GM19324 (cell line): ENCODE measurements around the gene ATP8A2.
"Not testable (repeated sequence)": the region's sequence is repeated elsewhere in the genome, so short reads cannot be mapped to it uniquely, and the experiment has no call there.

Experiments used
- ATAC-seq: cut with Tn5 transposase; IDR thresholded peaks from one replicate; pipeline ENCODE4 v1.9.1; 2021; ENCODE audit warnings: mild to moderate bottlenecking, moderate library complexity; ENCODE audit not compliant: unreplicated experiment, low FRiP score

The ATP8A2 gene

DNA sequence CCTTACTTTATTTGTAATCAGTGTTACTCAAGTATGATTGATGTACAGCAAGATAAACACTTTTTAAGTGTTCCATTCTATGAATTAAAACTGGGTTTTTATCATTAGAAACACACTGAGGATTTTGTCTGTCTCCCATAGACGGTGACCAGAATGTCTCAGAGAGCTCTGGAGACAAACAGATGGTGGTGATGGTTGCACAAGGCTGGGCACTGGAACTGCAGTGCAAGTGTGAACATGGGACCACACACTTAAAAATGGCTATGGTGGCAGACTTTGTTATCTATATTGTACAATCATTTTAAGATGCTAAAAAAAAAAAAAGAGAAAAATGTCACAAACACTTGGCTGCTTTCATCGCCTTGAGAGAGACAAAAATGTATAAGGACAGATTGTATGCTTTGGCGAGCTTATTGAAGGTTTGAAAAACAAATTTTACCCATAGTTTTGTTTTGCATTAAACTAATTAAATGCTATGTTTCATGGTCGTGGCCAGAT, 407.1 kb downstream of the ATP8A2 start:
- no peak for ATAC-seq

DNA sequence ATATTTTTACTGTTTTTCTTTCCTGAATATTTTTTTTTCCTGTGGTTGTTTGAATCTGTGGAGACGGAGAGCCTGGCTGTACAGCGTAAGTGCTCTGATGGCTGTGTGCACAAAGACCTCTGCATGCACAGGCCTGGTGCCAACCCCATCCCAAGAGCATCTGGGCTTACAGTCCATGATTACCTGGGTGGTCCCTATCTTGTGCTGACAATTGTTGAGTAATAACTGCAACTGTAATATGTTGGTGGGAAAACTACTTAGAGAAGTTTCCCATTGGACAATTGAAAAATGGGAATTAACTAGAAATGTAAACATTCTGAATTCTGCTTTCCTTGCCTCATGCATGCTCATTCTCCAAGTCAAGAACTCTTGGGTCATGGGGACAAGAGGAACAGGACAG, 411.3 kb downstream of the ATP8A2 start:
- ATAC-seq = no peak

DNA sequence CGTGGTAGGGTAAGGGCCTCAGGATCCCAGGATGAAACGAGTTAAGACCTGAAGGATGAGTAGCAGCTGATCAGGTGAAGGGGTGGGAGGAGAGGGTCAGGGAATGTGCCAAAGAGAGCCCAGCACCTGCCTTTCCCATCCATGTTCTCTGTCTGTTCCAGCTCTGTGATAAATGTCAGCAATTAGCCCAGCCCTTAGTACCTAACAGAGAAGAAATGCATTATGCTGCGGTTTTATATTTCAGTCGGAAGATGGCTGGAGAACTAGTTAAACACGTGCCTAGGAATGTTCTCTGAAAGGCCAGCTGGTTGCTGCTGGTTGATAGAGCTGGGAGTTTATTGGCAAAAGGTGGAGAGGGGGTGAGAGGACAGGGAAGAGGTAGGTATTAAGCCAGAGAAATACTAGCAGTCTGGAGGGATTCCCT, 411.8 kb downstream of the ATP8A2 start:
- ATAC-seq = no peak

GRCh38 chr13:25784119-25784518, 412.3 kb downstream of the ATP8A2 start:
- ATAC-seq = no peak

- not testable (repeated sequence) for ATAC-seq
Observed at GRCh38 chr13:25790137-25790536, 418.4 kb downstream of the ATP8A2 start.

DNA sequence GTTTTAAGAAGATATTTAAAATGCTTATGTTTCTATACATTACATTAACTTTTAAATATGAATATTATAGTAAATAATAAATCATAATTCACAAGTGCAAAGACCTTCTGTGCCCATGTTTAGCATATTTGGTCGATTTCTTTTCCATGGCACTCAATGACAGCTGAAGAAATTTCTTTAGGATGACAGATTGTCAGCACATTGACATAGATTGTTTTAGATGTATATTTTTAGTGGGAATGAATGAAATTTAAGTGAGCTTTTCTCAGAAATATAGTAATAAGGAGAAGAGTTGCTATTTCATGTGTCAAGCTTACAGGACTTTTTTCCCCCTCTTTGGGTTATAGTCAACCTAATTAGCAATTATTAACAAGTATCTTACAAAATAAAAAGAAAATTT, 423.5 kb downstream of the ATP8A2 start:
- no peak for ATAC-seq

DNA sequence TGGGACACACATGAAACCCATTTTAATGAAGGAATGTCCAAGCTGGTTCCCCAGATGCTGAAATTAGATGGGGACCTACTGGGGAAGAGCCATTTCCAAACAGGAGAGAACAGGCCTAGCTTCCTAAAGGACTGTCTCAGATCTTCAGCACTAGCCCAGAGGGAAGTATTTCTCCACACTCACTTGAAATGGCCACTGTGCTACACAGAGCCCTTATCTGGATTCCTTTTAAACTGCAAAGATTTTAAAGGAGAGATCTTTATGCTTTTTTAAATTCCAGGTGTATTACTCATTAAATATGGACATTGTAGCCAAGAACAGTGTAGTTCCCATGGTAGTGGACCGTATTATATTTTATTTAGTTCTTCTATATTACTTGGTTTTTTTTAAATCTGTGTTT, 424.7 kb downstream of the ATP8A2 start:
- ATAC-seq = no peak

DNA sequence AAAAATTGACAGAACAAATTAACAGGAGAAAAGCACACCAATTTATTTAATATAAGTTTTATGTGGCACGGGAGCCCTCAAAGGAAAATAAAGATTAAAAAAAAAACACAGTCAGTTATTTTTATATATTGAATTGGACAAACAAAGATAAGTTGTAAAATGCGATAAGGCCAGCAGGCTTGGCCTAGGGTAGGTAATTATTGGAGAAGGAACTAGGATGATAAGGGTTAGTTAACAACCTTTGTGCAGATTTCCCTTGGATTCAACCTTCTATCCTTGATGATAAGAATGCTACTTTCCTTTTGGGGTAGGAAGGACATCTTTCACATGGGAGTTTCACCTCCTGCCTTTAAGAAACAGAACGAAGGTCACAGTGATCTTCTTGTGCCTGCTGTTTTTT, 427.2 kb downstream of the ATP8A2 start:
- ATAC-seq = no peak

- no peak for ATAC-seq
Observed at GRCh38 chr13:25800523-25800922, 428.7 kb downstream of the ATP8A2 start.

GRCh38 chr13:25802579-25802978, 430.8 kb downstream of the ATP8A2 start:
- no peak for ATAC-seq

- no peak for ATAC-seq
Observed at GRCh38 chr13:25803641-25804040, 431.9 kb downstream of the ATP8A2 start.

DNA sequence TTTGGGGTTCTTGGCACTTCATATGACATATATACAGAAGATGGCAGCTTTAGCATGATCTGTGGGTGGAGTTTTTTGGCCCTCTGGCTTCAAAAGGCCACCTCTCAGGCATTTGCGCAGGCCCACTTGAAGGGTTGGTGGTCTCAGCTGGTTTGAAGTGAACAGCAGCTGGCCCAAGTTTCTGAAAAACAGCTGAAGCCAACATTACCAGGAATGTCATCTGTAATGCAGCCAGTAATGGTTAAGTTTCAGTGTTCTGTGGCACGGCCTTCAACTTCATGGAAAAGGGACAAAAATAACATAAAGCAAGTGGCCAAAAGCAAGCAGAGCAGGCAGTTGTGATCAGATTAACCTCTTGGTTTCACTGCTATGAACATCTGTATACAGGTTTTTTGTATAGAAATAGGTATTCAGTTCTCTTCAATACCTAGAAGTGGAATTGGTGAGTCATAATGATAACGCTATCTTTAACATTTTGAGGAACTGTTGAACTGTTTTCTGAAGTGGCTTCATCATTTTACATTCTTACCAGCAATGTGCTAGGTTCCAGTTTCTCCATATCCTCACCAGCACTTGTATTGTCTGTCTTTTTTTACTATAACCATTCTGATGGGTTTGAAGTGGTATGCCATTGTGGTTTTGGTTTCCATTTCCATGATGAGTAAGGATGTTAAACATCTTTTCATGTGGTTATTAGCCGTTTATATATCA, 434.6 kb downstream of the ATP8A2 start:
- ATAC-seq = no peak

DNA sequence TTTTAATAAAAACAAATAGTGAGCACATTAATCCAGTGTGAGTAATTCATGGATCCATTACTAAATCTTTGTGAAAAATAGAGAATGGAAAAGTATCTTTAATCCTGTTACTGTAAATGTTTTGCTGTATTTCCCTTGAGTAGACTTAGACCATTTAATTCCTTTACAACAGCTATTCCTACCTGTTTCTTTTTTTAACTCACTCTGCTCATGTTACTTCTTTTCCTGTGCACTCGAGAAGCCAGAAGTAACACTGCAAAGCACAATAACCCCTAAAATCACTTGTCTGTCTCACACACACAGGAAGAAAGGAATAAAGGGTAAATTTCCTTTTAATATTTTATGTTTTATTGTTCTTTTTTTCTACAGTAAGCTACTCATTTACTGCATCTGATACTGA, 435.8 kb downstream of the ATP8A2 start:
- ATAC-seq = no peak

- ATAC-seq = no peak
Observed at GRCh38 chr13:25811506-25811905, 439.7 kb downstream of the ATP8A2 start.

DNA sequence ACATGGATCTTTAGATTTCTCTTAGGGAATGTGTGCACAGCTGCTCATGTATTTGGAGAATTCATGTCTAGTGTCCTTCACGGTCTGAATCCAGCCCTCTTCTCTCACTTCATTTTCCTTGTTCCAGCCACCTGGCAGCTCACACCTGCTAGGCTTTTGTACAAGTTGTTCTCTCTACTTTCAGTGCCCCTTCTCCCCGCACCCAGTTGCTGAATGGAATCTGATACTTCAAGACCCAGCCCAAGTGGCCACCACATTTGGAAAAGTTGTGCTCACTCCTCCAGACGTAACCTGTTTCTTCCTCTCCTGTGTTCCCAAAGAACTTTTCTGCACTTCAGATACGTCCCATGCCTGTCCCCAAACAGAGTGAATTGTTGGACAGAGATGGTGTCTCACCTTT, 444.5 kb downstream of the ATP8A2 start:
- ATAC-seq = no peak

DNA sequence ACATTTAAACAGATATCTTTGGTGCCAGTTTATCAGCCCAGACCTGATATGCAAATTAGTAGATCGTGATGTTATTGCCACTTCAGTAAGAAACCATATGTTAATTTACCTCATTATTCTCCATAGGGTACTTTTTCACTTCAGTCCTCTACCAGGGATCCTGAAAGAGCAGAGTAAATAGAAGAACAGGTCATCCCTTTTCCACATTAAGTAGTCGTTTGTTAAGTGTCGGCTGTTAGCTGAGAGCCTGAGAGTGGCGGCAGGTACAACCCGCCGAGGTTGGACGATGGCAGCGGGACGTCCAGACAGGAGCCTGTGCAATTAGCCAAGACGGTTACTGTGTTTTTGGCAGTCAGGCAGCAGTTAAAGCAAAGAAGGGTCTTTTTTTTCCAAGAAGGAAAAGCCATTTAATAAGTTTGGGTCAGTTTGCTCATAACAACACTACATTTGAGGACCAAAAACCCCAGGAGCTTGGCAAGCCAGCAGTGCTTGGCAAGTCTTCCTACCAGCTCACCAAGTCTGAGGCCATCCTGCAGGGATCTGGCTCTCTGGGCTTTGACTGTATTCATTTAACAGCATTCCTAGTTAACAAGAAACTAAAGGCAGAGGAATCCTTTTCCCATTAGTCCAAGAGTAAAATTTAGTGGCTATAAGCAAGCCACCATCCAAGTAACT, 448.2 kb downstream of the ATP8A2 start:
- no peak for ATAC-seq

GRCh38 chr13:25821776-25822175, 450.0 kb downstream of the ATP8A2 start:
- ATAC-seq = no peak

GRCh38 chr13:25827221-25827620, 455.4 kb downstream of the ATP8A2 start:
- not testable (repeated sequence) for ATAC-seq

GRCh38 chr13:25827831-25828465, 456.2 kb downstream of the ATP8A2 start:
- no peak for ATAC-seq

- no peak for ATAC-seq
Observed at GRCh38 chr13:25833761-25834160, 462.0 kb downstream of the ATP8A2 start.

DNA sequence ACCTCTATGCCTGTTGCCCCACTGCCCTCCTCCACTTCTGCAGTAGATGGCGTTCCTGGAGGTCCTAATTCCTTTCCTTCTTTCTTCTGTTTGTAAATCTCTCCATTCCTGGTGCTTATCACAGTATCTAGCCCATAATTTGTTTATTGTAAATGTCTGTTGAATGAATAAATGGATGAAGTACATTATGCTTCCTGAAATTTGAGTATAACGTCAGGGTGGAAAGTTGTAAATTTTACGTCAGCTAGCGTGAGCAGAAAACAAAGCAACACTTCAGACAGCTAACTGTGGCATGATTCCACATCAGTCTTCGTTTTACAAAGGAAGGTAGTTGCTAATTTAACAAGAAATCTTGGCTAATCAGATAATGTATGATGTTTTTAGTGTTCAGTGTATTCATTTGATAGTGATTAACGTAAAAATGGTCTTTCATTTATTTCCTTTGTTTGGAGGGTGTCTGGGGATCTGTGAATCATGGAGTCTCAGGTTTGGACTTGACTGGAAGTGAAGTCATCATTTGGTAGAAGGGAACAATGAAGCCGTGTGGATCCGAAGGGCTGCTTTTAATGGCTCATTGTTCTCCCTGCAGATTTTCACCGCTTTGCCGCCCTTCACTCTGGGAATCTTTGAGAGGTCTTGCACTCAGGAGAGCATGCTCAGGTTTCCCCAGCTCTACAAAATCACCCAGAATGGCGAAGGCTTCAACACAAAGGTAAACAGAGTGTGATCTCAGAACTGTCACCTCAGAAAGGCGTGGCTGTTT, 465.0 kb downstream of the ATP8A2 start:
- ATAC-seq = no peak
